Testis (tissue), 3 donors: ENCODE data around the gene TBC1D5. TPM values are rescaled to one million over a fixed set of nuclear protein-coding genes. Genes with fewer than 3 reads are reported as not detected.

ENCODE experiments used
- DNase-seq: peaks from one replicate; pipeline ENCODE4 v3.0.0-alpha.2; 2019
- H3K27ac ChIP-seq, 2 donors: fragments of 200-600 bp; sonication (generic); one replicate each; pipeline ENCODE4 v1.5.1; 2019
- H3K27me3 ChIP-seq: fragments of 200-600 bp; sonication (generic); one replicate; pipeline ENCODE4 v1.5.1; 2019
- H3K36me3 ChIP-seq: fragments of 200-600 bp; sonication (generic); one replicate; pipeline ENCODE4 v1.5.1; 2017; ENCODE audit warnings: low read depth; ENCODE audit errors: missing control alignments
- H3K4me1 ChIP-seq: fragments of 200-600 bp; sonication (generic); one replicate; pipeline ENCODE4 v1.5.1; 2019
- H3K4me3 ChIP-seq, 2 donors: fragments of 200-600 bp; sonication (generic); one replicate each; pipeline ENCODE4 v1.5.1; 2017 to 2019
- H3K9me3 ChIP-seq: fragments of 200-600 bp; sonication (generic); one replicate; pipeline ENCODE4 v1.5.1; 2017
- POLR2A ChIP-seq: fragments of 450-650 bp; IDR thresholded peaks from one replicate; pipeline ENCODE4 v1.6.1; 2017; ENCODE audit warnings: antibody characterized with exemption, mild to moderate bottlenecking, moderate library complexity
- WGBS, 2 donors: methylation state at CpG; one replicate each; pipeline ENCODE4 v1.1.5; 2018; 5-methylcytosine and 5-hydroxymethylcytosine counted together
- intact Hi-C: fragments of 100-400 bp; cut with DNase I; formaldehyde crosslinking; loops from one replicate; pipeline ENCODE4 v1.15.1; 2023; ENCODE audit warnings: low total_unique reads
- polyA plus RNA-seq: library from polyadenylated mRNA; stranded (reverse); fragments of 350-450 nt; fragmentation: Illumina TruSeq; extraction: RNeasy Lipid Tissue Mini Kit (QIAGEN cat#74804); gene quantifications from one replicate; pipeline ENCODE4 v1.2.3, GENCODE V29; 2014; ENCODE audit warnings: low read depth, low replicate concordance; ENCODE audit not compliant: insufficient read depth
- total RNA-seq, 2 donors: library from RNA; depleted of rRNA; stranded (reverse); fragments of >200 nt; gene quantifications; one replicate each; pipeline ENCODE4 v1.2.3, GENCODE V29; 2016
- TF ChIP-seq, protein P1 (sequence below), 3 experiments: fragments of 450-650 bp in 2 of 3; fragments of 200-600 bp in 1 of 3; sonication (generic) in 1 of 3; IDR thresholded peaks; one replicate each; pipeline ENCODE4 v1.5.1; 2016 to 2019; ENCODE audit warnings: antibody characterized with exemption in 3 of 3, mild to moderate bottlenecking in 2 of 3, moderate library complexity in 1 of 3

Gene TBC1D5
- total and polyA plus RNA-seq, 3 donors from 2014 or later, result 47.8 to 98.1 (median 95.4) TPM

- H3K4me1 ChIP-seq, result no peaks in the 10 kb centered on the region
- H3K36me3 ChIP-seq, result no peaks in the 10 kb centered on the region
- 50 to 57% methylated on average over 1 of the region's 1 CpG for WGBS, 2 donors
- intact Hi-C loops, result no loop called here
- no peak overlapping the region for H3K4me3 ChIP-seq
- TF ChIP-seq, protein P1, sequence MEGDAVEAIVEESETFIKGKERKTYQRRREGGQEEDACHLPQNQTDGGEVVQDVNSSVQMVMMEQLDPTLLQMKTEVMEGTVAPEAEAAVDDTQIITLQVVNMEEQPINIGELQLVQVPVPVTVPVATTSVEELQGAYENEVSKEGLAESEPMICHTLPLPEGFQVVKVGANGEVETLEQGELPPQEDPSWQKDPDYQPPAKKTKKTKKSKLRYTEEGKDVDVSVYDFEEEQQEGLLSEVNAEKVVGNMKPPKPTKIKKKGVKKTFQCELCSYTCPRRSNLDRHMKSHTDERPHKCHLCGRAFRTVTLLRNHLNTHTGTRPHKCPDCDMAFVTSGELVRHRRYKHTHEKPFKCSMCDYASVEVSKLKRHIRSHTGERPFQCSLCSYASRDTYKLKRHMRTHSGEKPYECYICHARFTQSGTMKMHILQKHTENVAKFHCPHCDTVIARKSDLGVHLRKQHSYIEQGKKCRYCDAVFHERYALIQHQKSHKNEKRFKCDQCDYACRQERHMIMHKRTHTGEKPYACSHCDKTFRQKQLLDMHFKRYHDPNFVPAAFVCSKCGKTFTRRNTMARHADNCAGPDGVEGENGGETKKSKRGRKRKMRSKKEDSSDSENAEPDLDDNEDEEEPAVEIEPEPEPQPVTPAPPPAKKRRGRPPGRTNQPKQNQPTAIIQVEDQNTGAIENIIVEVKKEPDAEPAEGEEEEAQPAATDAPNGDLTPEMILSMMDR (IDR thresholded peaks at IDR 0.05), result no peak
- no peak for TF ChIP-seq POLR2A
- no peaks in the 10 kb centered on the region for H3K27me3 ChIP-seq
- no peak for DNase-seq
- H3K27ac ChIP-seq, result no peak overlapping the region
- H3K9me3 ChIP-seq, result no peaks in the 10 kb centered on the region
These were observed 10.6 kb upstream of the TBC1D5 start for GRCh38 chr3:17752876-17753631.

GRCh38 chr3:17752436-17752835 lies 10.0 kb upstream of the TBC1D5 start:
- no peaks in the 10 kb centered on the region for H3K4me1 ChIP-seq
- TF ChIP-seq, protein P1 (IDR thresholded peaks at IDR 0.05), result no peak
- TF ChIP-seq POLR2A, result no peak
- no peaks in the 10 kb centered on the region for H3K27me3 ChIP-seq
- 86 to 94% methylated on average over 2 of the region's 2 CpGs for WGBS, 2 donors
- no peak overlapping the region for H3K27ac ChIP-seq
- intact Hi-C loops, result no loop called here
- DNase-seq, result no peak
- no peak overlapping the region for H3K4me3 ChIP-seq
- H3K9me3 ChIP-seq, result no peaks in the 10 kb centered on the region
- no peaks in the 10 kb centered on the region for H3K36me3 ChIP-seq

GRCh38 chr3:17749705-17750293 lies 7.4 kb upstream of the TBC1D5 start:
- TF ChIP-seq, protein P1 (IDR thresholded peaks at IDR 0.05), result no peak
- TF ChIP-seq POLR2A, result no peak
- DNase-seq, result no peak
- no peak overlapping the region for H3K4me3 ChIP-seq
- H3K4me1 ChIP-seq, result no peaks in the 10 kb centered on the region
- H3K27me3 ChIP-seq, result no peaks in the 10 kb centered on the region
- WGBS, 2 donors, result 55 to 76% methylated on average over 3 of the region's 3 CpGs
- H3K27ac ChIP-seq, result no peak overlapping the region
- intact Hi-C loops, result no loop called here
- no peaks in the 10 kb centered on the region for H3K36me3 ChIP-seq
- no peaks in the 10 kb centered on the region for H3K9me3 ChIP-seq

DNA sequence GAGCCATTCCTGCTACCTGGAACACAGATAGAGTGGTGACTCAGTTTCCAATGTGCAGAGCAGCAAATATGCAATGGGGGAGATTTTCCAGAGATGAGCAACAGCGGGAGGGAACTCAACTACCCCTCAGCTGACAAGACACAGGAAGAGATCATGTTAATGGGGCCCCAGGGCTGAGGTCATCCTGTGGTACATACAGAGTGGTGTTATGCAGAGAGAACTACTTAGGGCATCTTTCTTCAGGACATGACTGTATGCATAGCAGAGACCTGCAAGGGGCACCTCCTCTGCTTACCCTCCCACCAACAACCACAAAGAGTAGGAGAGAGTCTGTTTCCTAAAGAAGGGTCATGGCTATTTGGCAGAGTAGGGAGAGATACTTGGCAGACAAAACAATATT lies 6.8 kb upstream of the TBC1D5 start:
- WGBS, 2 donors, result 83 to 85% methylated on average over 1 of the region's 1 CpG
- intact Hi-C loops, result no loop called here
- Histone ChIP-seq H3K4me3 (no peak overlapping the region), H3K9me3 (no peaks in the 10 kb centered on the region), H3K27ac (no peak overlapping the region), H3K27me3 (no peaks in the 10 kb centered on the region), H3K36me3 (no peaks in the 10 kb centered on the region), H3K4me1 (no peaks in the 10 kb centered on the region)
- no peak for TF ChIP-seq POLR2A
- TF ChIP-seq, protein P1 (IDR thresholded peaks at IDR 0.05), result no peak
- no peak for DNase-seq

DNA sequence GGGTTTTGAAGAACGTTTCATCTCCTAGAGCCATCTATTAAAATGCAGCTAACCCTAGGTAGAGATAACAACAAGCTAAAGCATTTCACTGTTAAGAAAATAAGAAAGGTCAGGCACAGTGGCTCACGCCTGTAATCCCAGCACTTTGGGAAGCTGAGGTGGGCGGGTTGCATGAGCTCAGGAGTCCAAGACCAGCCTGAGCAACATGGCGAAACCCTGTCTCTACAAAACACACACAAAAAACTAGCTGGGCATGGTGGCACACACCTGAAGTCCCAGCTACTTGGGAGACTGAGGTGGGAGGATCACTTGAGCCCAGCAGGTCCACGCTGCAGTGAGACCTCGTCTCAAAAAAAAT lies 5.4 kb upstream of the TBC1D5 start:
- Histone ChIP-seq H3K4me3 (no peak overlapping the region), H3K4me1 (peaks cover 7% of the 10 kb centered on the region), H3K27ac (no peak overlapping the region), H3K27me3 (no peaks in the 10 kb centered on the region), H3K9me3 (no peaks in the 10 kb centered on the region), H3K36me3 (no peaks in the 10 kb centered on the region)
- WGBS, 2 donors, result 80 to 82% methylated on average over 6 of the region's 6 CpGs
- intact Hi-C loops, result no loop called here
- no peak for DNase-seq
- TF ChIP-seq, protein P1 (IDR thresholded peaks at IDR 0.05), result no peak
- no peak for TF ChIP-seq POLR2A
